ENCODE data around the gene ESYT3.
"Not testable (repeated sequence)": the region's sequence is repeated elsewhere in the genome, so short reads cannot be mapped to it uniquely, and the experiment has no call there.

DNA sequence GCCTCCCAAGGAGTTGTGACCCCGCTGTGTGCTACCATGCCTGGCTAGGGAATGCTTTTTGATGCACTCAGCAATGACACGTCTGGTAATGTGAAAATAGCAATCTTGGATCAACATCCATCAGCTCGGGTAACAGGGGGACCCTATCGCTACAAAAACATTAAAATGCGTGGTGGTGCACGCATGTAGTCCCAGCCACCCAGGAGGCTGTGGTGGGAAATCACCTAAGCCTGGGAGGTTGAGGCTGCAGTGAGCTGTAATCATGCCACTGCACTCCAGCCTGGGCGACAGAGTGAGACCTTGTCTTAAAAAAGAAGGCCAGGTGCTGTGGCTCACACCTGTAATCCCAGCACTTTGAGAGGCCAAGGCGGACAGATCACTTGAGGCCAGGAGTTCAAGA is 19.5 kb downstream of the ESYT3 start:
- TF ChIP-seq, protein P1, sequence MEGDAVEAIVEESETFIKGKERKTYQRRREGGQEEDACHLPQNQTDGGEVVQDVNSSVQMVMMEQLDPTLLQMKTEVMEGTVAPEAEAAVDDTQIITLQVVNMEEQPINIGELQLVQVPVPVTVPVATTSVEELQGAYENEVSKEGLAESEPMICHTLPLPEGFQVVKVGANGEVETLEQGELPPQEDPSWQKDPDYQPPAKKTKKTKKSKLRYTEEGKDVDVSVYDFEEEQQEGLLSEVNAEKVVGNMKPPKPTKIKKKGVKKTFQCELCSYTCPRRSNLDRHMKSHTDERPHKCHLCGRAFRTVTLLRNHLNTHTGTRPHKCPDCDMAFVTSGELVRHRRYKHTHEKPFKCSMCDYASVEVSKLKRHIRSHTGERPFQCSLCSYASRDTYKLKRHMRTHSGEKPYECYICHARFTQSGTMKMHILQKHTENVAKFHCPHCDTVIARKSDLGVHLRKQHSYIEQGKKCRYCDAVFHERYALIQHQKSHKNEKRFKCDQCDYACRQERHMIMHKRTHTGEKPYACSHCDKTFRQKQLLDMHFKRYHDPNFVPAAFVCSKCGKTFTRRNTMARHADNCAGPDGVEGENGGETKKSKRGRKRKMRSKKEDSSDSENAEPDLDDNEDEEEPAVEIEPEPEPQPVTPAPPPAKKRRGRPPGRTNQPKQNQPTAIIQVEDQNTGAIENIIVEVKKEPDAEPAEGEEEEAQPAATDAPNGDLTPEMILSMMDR (IDR thresholded peaks at IDR 0.05 in 4 of 5, conservative IDR thresholded peaks at IDR 0.05 in 1 of 5) = not testable (repeated sequence)
- not testable (repeated sequence) for TF ChIP-seq POLR2A (IDR thresholded peaks at IDR 0.05)

Measured in gastrocnemius medialis (tissue), 4 donors.